Naive thymus-derived CD4-positive, alpha-beta T cell (primary cell): ENCODE measurements around the gene GUK1. TPM values are rescaled to one million over a fixed set of nuclear protein-coding genes. Genes with fewer than 3 reads are reported as not detected.

Source experiments
- ATAC-seq: fragments of 150-1000 bp; cut with Tn5 transposase; 2 replicates; pipeline ENCODE4 v1.10.0; 2021; ENCODE audit warnings: mild to moderate bottlenecking, moderate library complexity
- CTCF ChIA-PET: fragments of 350-600 bp; sonication (Branson Sonifier 250); formaldehyde crosslinking; loops from one replicate; lab custom pipeline; 2021; ENCODE audit warnings: antibody characterized with exemption; lab: Charles Lee
- POLR2A ChIA-PET: fragments of 350-600 bp; sonication (Branson Sonifier 250); formaldehyde crosslinking; loops from one replicate; lab custom pipeline; 2021; ENCODE audit warnings: antibody characterized with exemption, inconsistent platforms; lab: Charles Lee
- DNase-seq, 9 donors: peaks; one replicate each; pipeline versions ENCODE4 v3.0.0 to v3.0.0-alpha.2; 2020 to 2022; ENCODE audit warnings: mixed read lengths in 1 of 9
- H3K27ac ChIP-seq: one replicate; pipeline ENCODE4 v1.7.0; 2013; ENCODE audit warnings: mild to moderate bottlenecking, low read depth, low read length, moderate library complexity
- H3K27me3 ChIP-seq, 2 donors: one replicate each; pipeline ENCODE4 v1.7.0; 2013; ENCODE audit warnings: low read length in 2 of 2, mild to moderate bottlenecking in 2 of 2, moderate library complexity in 2 of 2; ENCODE audit not compliant: control insufficient read depth in 2 of 2, insufficient read depth in 2 of 2
- H3K36me3 ChIP-seq, 3 experiments: 1 replicate in 2 of 3; 2 replicates in 1 of 3; pipeline ENCODE4 v1.7.0; 2013; ENCODE audit warnings: low read length in 3 of 3, mild to moderate bottlenecking in 3 of 3, moderate library complexity in 1 of 3; ENCODE audit not compliant: insufficient read depth in 3 of 3, control insufficient read depth in 2 of 3
- H3K4me1 ChIP-seq, 2 donors: one replicate each; pipeline ENCODE4 v1.7.0; 2013; ENCODE audit warnings: low read length in 2 of 2, mild to moderate bottlenecking in 2 of 2, moderate library complexity in 1 of 2; ENCODE audit not compliant: control insufficient read depth in 2 of 2, insufficient read depth in 2 of 2
- H3K4me3 ChIP-seq: 2 replicates; pipeline ENCODE4 v1.7.0; 2013; ENCODE audit warnings: mild to moderate bottlenecking, low read length
- H3K9me3 ChIP-seq, 3 experiments: 1 replicate in 2 of 3; 2 replicates in 1 of 3; pipeline ENCODE4 v1.7.0; 2013; ENCODE audit warnings: low read length in 3 of 3; ENCODE audit not compliant: control insufficient read depth in 2 of 3
- H3K27ac Mint-ChIP-seq, 9 donors: one replicate each; pipeline ENCODE4 v1.8.0; 2020 to 2022; ENCODE audit warnings: mixed read lengths in 9 of 9, mild to moderate bottlenecking in 8 of 9, moderate library complexity in 5 of 9, inconsistent platforms in 2 of 9
- H3K27me3 Mint-ChIP-seq, 5 donors: one replicate each; pipeline ENCODE4 v1.8.0; 2021 to 2022; ENCODE audit warnings: mixed read lengths in 5 of 5, mild to moderate bottlenecking in 1 of 5
- H3K36me3 Mint-ChIP-seq, 5 donors: one replicate each; pipeline ENCODE4 v1.8.0; 2020 to 2022; ENCODE audit warnings: mixed read lengths in 5 of 5, mild to moderate bottlenecking in 3 of 5, inconsistent platforms in 1 of 5
- H3K4me1 Mint-ChIP-seq, 7 donors: one replicate each; pipeline ENCODE4 v1.8.0; 2020 to 2022; ENCODE audit warnings: mixed read lengths in 7 of 7, mild to moderate bottlenecking in 3 of 7, inconsistent platforms in 1 of 7
- H3K4me3 Mint-ChIP-seq, 10 donors: one replicate each; pipeline ENCODE4 v1.8.0; 2020 to 2022; ENCODE audit warnings: mild to moderate bottlenecking in 10 of 10, mixed read lengths in 10 of 10, moderate library complexity in 6 of 10, inconsistent platforms in 2 of 10
- H3K9me3 Mint-ChIP-seq, 11 donors: one replicate each; pipeline ENCODE4 v1.8.0; 2020 to 2022; ENCODE audit warnings: mixed read lengths in 11 of 11, mild to moderate bottlenecking in 4 of 11, inconsistent platforms in 1 of 11, moderate library complexity in 1 of 11
- intact Hi-C, 2 donors: fragments of 100-400 bp; cut with micrococcal nuclease; formaldehyde crosslinking; loops; one replicate each; pipeline ENCODE4 v1.15.1; 2023
- polyA plus RNA-seq, 2 donors: library from polyadenylated mRNA; unstranded; fragments of 300-500 nt; fragmentation: Illumina TruSeq; gene quantifications; one replicate each; pipeline ENCODE4 v1.2.3, GENCODE V29; 2021
- total RNA-seq, 6 experiments: library from RNA in 5 of 6; stranded (reverse) in 5 of 6; gene quantifications; 1 replicate in 5 of 6; 2 replicates in 1 of 6; pipeline ENCODE4 v1.2.3 and lab custom pipeline; 2021 to 2026

GUK1 gene
- total and polyA plus RNA-seq, 7 experiments from 2014 or later, result 145 to 315 (median 279) TPM

DNA sequence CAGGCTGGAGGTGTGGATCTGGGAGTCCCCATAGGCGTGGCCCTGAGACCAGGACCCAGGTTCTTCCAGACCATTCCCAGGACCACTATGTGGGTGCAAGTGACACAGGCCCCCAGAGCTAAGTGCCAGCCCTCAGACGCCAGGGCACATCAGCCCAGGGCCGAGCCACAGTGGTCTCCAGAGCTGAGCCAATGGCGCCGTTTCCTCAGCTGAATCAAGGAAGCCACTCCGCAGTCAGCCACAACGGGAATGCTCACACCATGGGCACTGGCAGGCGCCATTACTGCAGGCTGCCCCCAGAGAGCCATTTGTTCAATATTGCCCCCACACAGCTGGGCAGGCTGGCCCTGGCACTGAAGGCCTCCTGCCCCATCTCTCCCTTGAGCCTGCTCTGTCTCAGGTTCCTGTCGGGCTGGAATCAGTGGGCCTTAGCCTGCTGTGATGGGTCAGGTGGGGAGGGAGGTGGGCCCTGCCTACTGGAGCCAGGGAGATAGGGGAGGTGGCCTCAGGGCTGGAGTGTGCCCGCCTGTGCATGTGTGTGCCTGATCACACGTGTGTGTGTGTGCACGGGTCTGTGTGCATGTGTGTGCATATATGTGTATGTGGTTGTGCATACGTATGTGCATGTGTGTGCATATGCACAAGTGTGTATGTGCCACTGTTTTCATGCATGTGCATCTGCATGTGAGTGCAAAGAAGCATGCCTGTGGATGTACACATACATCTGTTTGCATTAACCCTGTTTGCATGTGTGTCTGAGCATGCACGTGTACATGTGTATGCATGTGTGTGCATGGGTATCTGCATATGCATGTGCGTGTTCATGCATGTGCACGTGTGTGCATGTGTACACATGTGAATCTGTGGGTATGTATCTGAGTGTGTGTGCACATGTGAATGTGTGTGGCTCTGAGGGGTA, 15.8 kb downstream of the GUK1 start:
- H3K27me3 ChIP-seq, result no peaks in the 10 kb centered on the region
- no peaks in the 10 kb centered on the region for H3K9me3 ChIP-seq
- H3K36me3 Mint-ChIP-seq, result no peaks in the 10 kb centered on the region
- no peak overlapping the region for H3K27ac ChIP-seq
- H3K27me3 Mint-ChIP-seq, result no peaks in the 10 kb centered on the region
- peaks cover 0 to 20% (median 12%) of the 10 kb centered on the region in 7 donors for H3K4me1 Mint-ChIP-seq
- H3K9me3 Mint-ChIP-seq, result peaks cover 0 to 1% (median 0%) of the 10 kb centered on the region in 11 donors
- intact Hi-C loops, result loop anchor here in 1 of 2 donors (1.0 to 2.0 kb wide), 2 partner anchors 9 to 15 kb away; partner anchors contain the start of genes GUK1 and IBA57
- no peak overlapping the region for H3K4me3 ChIP-seq
- DNase-seq (no peak), ATAC-seq (no peak)
- H3K27ac Mint-ChIP-seq, result peak overlapping the region in 1 of 9 donors; percentile 89
- no peaks in the 10 kb centered on the region for H3K36me3 ChIP-seq
- POLR2A ChIA-PET, result interaction anchor here (2.9 kb wide), 1 partner anchor 10 kb away, joined by 19 read pairs; the partner anchor contains the start of gene IBA57
- H3K4me3 Mint-ChIP-seq, result peak overlapping the region in 1 of 10 donors; percentile 69
- CTCF ChIA-PET, result no interaction called here
- H3K4me1 ChIP-seq, result peaks cover 0 to 7% of the 10 kb centered on the region in 2 donors

DNA sequence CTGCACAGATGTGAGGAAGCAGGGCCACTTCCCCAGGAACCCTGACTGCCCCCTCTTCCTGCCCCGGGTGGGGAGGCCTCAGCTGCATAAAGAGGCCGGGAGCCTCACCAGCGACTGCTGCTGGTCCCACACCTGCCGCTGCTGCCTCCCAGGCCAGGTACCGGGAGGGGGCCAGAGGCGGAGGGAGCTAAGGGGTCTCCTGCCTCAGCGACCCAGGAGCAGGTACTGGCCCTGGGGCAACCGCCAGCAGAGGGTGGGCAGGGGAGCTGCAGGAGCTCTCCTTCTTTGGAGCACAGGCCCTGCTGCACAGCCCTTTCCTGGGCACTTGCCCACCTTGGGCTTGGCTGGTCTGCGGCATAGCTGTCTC, 16.4 kb downstream of the GUK1 start:
- H3K36me3 Mint-ChIP-seq, result no peaks in the 10 kb centered on the region
- peaks cover 0 to 9% of the 10 kb centered on the region in 2 donors for H3K4me1 ChIP-seq
- H3K4me3 Mint-ChIP-seq, result peak overlapping the region in 1 of 10 donors; percentile 69
- no peak overlapping the region for H3K4me3 ChIP-seq
- H3K27me3 Mint-ChIP-seq, result no peaks in the 10 kb centered on the region
- DNase-seq, result no peak
- POLR2A ChIA-PET, result interaction anchor here (2.9 kb wide), 1 partner anchor 9 kb away, joined by 19 read pairs; the partner anchor contains the start of gene IBA57
- no peak overlapping the region for H3K27ac Mint-ChIP-seq
- H3K9me3 ChIP-seq, result no peaks in the 10 kb centered on the region
- no peak overlapping the region for H3K27ac ChIP-seq
- H3K9me3 Mint-ChIP-seq, result peaks cover 0 to 1% (median 0%) of the 10 kb centered on the region in 11 donors
- intact Hi-C loops, result loop anchor here in 1 of 2 donors (1.0 to 2.0 kb wide), 2 partner anchors 9 to 16 kb away; partner anchors contain the start of genes GUK1 and IBA57
- H3K36me3 ChIP-seq, result no peaks in the 10 kb centered on the region
- no peaks in the 10 kb centered on the region for H3K27me3 ChIP-seq
- no peak for ATAC-seq
- CTCF ChIA-PET, result no interaction called here
- peaks cover 0 to 22% (median 13%) of the 10 kb centered on the region in 7 donors for H3K4me1 Mint-ChIP-seq

DNA sequence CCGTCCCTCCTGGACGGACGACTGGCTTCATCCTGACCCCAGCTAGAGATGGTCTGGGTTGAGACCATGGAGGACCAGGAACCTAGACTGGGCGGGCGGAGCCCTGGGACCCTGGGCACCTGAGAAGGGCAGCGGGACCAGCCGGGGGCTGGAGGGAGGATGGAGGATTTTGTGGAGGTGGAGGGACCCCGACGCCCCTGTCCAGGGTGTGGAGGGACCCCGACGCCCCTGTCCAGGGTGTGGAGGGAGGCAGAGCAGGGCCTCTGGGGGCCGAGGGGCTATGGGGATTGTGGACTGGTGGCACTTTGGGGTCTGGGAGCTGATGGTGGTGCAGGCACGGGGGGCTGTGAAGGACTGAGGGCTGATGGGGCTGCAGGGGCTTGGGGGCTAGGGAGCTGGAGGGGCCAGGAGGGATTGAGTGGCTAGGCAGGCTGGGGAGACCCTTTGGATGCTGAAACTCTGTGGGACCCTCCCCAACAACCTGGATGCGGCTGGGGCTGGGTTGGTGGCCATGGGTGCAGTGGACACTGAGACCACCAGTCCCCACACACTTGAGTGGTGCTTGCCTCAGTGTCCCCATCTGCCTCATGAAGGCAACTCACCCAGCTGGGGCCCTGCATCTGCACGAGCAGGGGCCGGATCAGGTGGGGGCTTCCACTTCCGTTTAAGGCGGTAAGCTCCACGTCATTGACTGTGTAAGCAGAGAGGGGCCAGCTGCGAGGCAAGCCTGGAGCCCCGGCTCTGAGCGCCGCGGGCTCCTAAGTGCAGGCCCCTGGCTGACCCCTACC, 17.1 kb downstream of the GUK1 start:
- no peaks in the 10 kb centered on the region for H3K9me3 ChIP-seq
- CTCF ChIA-PET, result interaction anchor here (1.0 kb wide), 1 partner anchor 330 kb away, joined by 3 read pairs; the partner anchor contains the start of gene RNF187
- DNase-seq (peak in 1 of 9 donors; percentile 43), ATAC-seq (peak; percentile 14)
- Mint-ChIP-seq H3K27ac (peak overlapping the region in 3 of 9 donors; percentile 72 to 83 (median 83)), H3K36me3 (no peaks in the 10 kb centered on the region), H3K9me3 (peaks cover 0 to 1% (median 0%) of the 10 kb centered on the region in 11 donors), H3K4me1 (peaks cover 0 to 29% (median 19%) of the 10 kb centered on the region in 7 donors), H3K4me3 (peak overlapping the region in 4 of 10 donors; percentile 27 to 69 (median 42)), H3K27me3 (no peaks in the 10 kb centered on the region)
- H3K4me1 ChIP-seq, result peaks cover 0 to 15% of the 10 kb centered on the region in 2 donors
- no peak overlapping the region for H3K4me3 ChIP-seq
- no peaks in the 10 kb centered on the region for H3K36me3 ChIP-seq
- H3K27ac ChIP-seq, result no peak overlapping the region
- POLR2A ChIA-PET, result interaction anchor here (2.9 kb wide), 1 partner anchor 8 kb away, joined by 19 read pairs; the partner anchor contains the start of gene IBA57
- intact Hi-C loops, result loop anchor here in 1 of 2 donors (1.0 to 2.0 kb wide), 2 partner anchors 8 to 16 kb away; partner anchors contain the start of genes GUK1 and IBA57
- no peaks in the 10 kb centered on the region for H3K27me3 ChIP-seq

DNA sequence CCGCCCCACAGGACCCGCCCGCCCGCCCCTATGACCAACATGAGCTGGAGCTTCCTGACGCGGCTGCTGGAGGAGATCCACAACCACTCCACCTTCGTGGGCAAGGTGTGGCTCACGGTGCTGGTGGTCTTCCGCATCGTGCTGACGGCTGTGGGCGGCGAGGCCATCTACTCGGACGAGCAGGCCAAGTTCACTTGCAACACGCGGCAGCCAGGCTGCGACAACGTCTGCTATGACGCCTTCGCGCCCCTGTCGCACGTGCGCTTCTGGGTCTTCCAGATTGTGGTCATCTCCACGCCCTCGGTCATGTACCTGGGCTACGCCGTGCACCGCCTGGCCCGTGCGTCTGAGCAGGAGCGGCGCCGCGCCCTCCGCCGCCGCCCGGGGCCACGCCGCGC, 17.6 kb downstream of the GUK1 start:
- peaks cover 0 to under 1% (median 0%) of the 10 kb centered on the region in 11 donors for H3K9me3 Mint-ChIP-seq
- ChIA-PET POLR2A (interaction anchor here (2.9 kb wide), 1 partner anchor 8 kb away, joined by 19 read pairs; the partner anchor contains the start of gene IBA57), CTCF (interaction anchor here (1.0 kb wide), 1 partner anchor 329 kb away, joined by 3 read pairs; the partner anchor contains the start of gene RNF187)
- Histone ChIP-seq H3K4me3 (no peak overlapping the region), H3K27me3 (no peaks in the 10 kb centered on the region), H3K4me1 (peaks cover 0 to 21% of the 10 kb centered on the region in 2 donors), H3K9me3 (no peaks in the 10 kb centered on the region), H3K27ac (no peak overlapping the region), H3K36me3 (no peaks in the 10 kb centered on the region)
- peak overlapping the region in 1 of 9 donors; percentile 72 for H3K27ac Mint-ChIP-seq
- intact Hi-C loops, result loop anchor here in 1 of 2 donors (2.0 kb wide), 1 partner anchor 17 kb away; the partner anchor contains the start of gene GUK1
- ATAC-seq (no peak), DNase-seq (no peak)
- H3K4me3 Mint-ChIP-seq, result peak overlapping the region in 1 of 10 donors; percentile 69
- H3K36me3 Mint-ChIP-seq, result no peaks in the 10 kb centered on the region
- H3K27me3 Mint-ChIP-seq, result no peaks in the 10 kb centered on the region
- peaks cover 0 to 34% (median 24%) of the 10 kb centered on the region in 7 donors for H3K4me1 Mint-ChIP-seq

DNA sequence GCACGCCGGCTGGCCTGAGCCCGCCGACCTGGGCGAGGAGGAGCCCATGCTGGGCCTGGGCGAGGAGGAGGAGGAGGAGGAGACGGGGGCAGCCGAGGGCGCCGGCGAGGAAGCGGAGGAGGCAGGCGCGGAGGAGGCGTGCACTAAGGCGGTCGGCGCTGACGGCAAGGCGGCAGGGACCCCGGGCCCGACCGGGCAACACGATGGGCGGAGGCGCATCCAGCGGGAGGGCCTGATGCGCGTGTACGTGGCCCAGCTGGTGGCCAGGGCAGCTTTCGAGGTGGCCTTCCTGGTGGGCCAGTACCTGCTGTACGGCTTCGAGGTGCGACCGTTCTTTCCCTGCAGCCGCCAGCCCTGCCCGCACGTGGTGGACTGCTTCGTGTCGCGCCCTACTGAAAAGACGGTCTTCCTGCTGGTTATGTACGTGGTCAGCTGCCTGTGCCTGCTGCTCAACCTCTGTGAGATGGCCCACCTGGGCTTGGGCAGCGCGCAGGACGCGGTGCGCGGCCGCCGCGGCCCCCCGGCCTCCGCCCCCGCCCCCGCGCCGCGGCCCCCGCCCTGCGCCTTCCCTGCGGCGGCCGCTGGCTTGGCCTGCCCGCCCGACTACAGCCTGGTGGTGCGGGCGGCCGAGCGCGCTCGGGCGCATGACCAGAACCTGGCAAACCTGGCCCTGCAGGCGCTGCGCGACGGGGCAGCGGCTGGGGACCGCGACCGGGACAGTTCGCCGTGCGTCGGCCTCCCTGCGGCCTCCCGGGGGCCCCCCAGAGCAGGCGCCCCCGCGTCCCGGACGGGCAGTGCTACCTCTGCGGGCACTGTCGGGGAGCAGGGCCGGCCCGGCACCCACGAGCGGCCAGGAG, 18.3 kb downstream of the GUK1 start:
- peaks cover 0 to 25% of the 10 kb centered on the region in 2 donors for H3K4me1 ChIP-seq
- H3K36me3 Mint-ChIP-seq, result no peaks in the 10 kb centered on the region
- intact Hi-C loops, result no loop called here
- H3K4me3 ChIP-seq, result no peak overlapping the region
- ATAC-seq (no peak), DNase-seq (no peak)
- H3K36me3 ChIP-seq, result no peaks in the 10 kb centered on the region
- no peaks in the 10 kb centered on the region for H3K27me3 ChIP-seq
- no peaks in the 10 kb centered on the region for H3K9me3 Mint-ChIP-seq
- H3K4me3 Mint-ChIP-seq, result no peak overlapping the region
- H3K9me3 ChIP-seq, result no peaks in the 10 kb centered on the region
- H3K27ac ChIP-seq, result no peak overlapping the region
- POLR2A ChIA-PET, result no interaction called here
- no peak overlapping the region for H3K27ac Mint-ChIP-seq
- no peaks in the 10 kb centered on the region for H3K27me3 Mint-ChIP-seq
- CTCF ChIA-PET, result interaction anchor here (1.0 kb wide), 1 partner anchor 328 kb away, joined by 3 read pairs; the partner anchor contains the start of gene RNF187
- H3K4me1 Mint-ChIP-seq, result peaks cover 0 to 38% (median 24%) of the 10 kb centered on the region in 7 donors
